ENCODE data around the gene SFT2D3.

The SFT2D3 gene

DNA sequence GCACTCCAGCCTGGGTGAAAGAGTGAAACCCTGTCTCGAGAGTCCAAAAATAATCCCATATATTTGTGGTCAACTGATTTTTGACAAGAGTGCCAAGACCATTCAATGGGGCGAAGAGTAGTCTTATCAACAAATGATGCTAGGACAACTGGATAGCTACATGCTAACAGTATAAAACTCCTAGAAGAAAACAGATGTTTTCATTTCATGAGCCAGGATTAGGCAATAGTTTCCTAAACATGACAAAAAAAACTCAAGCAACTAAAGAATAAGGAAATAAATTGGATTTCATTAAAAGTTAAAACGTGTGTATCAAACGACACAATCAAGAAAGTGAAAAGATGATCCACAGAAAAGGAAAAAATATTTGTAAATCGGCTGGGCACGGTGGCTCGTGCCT, 32.2 kb upstream of the SFT2D3 start:
- Histone ChIP-seq H3K27ac (ENCODE audit: low read depth, low read length) (no peak overlapping the region), H3K23ac (ENCODE audit: low read length) (no peak overlapping the region), H3K4ac (ENCODE audit: low read depth, low read length) (no peak overlapping the region), H4K5ac (ENCODE audit: low read length) (no peak overlapping the region), H3K79me1 (ENCODE audit: low read length) (no peaks in the 10 kb centered on the region), H3K56ac (ENCODE audit: low read length) (no peak overlapping the region), H3K4me2 (ENCODE audit: low read length) (no peak overlapping the region), H3K4me3 (ENCODE audit: low read length) (no peak overlapping the region), H3K18ac (ENCODE audit: low read length) (no peak overlapping the region), H2BK5ac (ENCODE audit: low read length) (no peak overlapping the region), H3K4me1 (ENCODE audit: control insufficient read depth, low read depth, low read length) (peaks cover 2% of the 10 kb centered on the region), H3K79me2 (ENCODE audit: control insufficient read depth, insufficient read depth, low read length) (no peaks in the 10 kb centered on the region), H3K9ac (ENCODE audit: low read length) (no peak overlapping the region), H2BK15ac (replicated peaks; ENCODE audit: low read depth) (no peak overlapping the region), H2AK5ac (ENCODE audit: low read length) (no peak overlapping the region), H3K36me3 (ENCODE audit: control insufficient read depth, insufficient read depth, low read length) (no peaks in the 10 kb centered on the region), H4K8ac (ENCODE audit: low read depth, low read length) (no peak overlapping the region), H3K27me3 (ENCODE audit: insufficient read depth, low read length, poor library complexity) (peaks cover 4% of the 10 kb centered on the region), H2BK120ac (ENCODE audit: low read depth, low read length) (no peak overlapping the region)
- no peak for DNase-seq
- no CpG with 5 or more reads among the region's 7 CpGs for WGBS (ENCODE audit: extremely low coverage, insufficient coverage, low lambda C conversion rate)

GRCh38 chr2:127670055-127670956, 31.0 kb upstream of the SFT2D3 start:
- no peak for DNase-seq
- H3K36me3 ChIP-seq (ENCODE audit: control insufficient read depth, insufficient read depth, low read length), result no peaks in the 10 kb centered on the region
- H3K56ac ChIP-seq (ENCODE audit: low read length), result no peak overlapping the region
- H3K79me2 ChIP-seq (ENCODE audit: control insufficient read depth, insufficient read depth, low read length), result no peaks in the 10 kb centered on the region
- no peak overlapping the region for H3K18ac ChIP-seq (ENCODE audit: low read length)
- no peak overlapping the region for H3K27ac ChIP-seq (ENCODE audit: low read depth, low read length)
- H4K5ac ChIP-seq (ENCODE audit: low read length), result no peak overlapping the region
- H3K4me2 ChIP-seq (ENCODE audit: low read length), result no peak overlapping the region
- H2AK5ac ChIP-seq (ENCODE audit: low read length), result no peak overlapping the region
- no peak overlapping the region for H3K4me3 ChIP-seq (ENCODE audit: low read length)
- H2BK5ac ChIP-seq (ENCODE audit: low read length), result no peak overlapping the region
- H2BK120ac ChIP-seq (ENCODE audit: low read depth, low read length), result no peak overlapping the region
- H3K79me1 ChIP-seq (ENCODE audit: low read length), result no peaks in the 10 kb centered on the region
- no peak overlapping the region for H2BK15ac ChIP-seq (replicated peaks; ENCODE audit: low read depth)
- H3K23ac ChIP-seq (ENCODE audit: low read length), result no peak overlapping the region
- H3K4ac ChIP-seq (ENCODE audit: low read depth, low read length), result no peak overlapping the region
- no CpG with 5 or more reads among the region's 10 CpGs for WGBS (ENCODE audit: extremely low coverage, insufficient coverage, low lambda C conversion rate)
- no peaks in the 10 kb centered on the region for H3K4me1 ChIP-seq (ENCODE audit: control insufficient read depth, low read depth, low read length)
- H3K27me3 ChIP-seq (ENCODE audit: insufficient read depth, low read length, poor library complexity), result no peaks in the 10 kb centered on the region
- H3K9ac ChIP-seq (ENCODE audit: low read length), result no peak overlapping the region
- no peak overlapping the region for H4K8ac ChIP-seq (ENCODE audit: low read depth, low read length)

DNA sequence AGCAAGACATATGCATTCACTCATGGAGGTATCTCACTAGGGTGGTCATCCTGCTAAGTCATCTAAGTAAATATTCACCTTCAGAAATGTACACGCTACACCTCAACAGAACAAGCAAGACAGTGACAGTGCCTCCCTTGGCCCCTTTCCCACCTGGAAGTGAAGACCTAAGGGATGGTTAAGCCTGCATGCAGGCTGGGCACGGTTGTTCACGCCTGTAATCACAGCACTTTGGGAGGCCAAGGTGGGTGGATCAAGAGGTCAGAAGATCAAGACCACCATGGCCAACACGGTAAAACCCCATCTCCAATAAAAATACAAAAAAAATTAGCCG, 30.4 kb upstream of the SFT2D3 start:
- Histone ChIP-seq H3K56ac (ENCODE audit: low read length) (no peak overlapping the region), H2BK15ac (replicated peaks; ENCODE audit: low read depth) (no peak overlapping the region), H2AK5ac (ENCODE audit: low read length) (no peak overlapping the region), H3K4me2 (ENCODE audit: low read length) (no peak overlapping the region), H3K4me1 (ENCODE audit: control insufficient read depth, low read depth, low read length) (no peaks in the 10 kb centered on the region), H4K8ac (ENCODE audit: low read depth, low read length) (no peak overlapping the region), H3K79me2 (ENCODE audit: control insufficient read depth, insufficient read depth, low read length) (no peaks in the 10 kb centered on the region), H3K9ac (ENCODE audit: low read length) (no peak overlapping the region), H3K18ac (ENCODE audit: low read length) (no peak overlapping the region), H2BK120ac (ENCODE audit: low read depth, low read length) (no peak overlapping the region), H3K4ac (ENCODE audit: low read depth, low read length) (no peak overlapping the region), H3K4me3 (ENCODE audit: low read length) (no peak overlapping the region), H3K27ac (ENCODE audit: low read depth, low read length) (no peak overlapping the region), H4K5ac (ENCODE audit: low read length) (no peak overlapping the region), H3K23ac (ENCODE audit: low read length) (no peak overlapping the region), H2BK5ac (ENCODE audit: low read length) (no peak overlapping the region), H3K27me3 (ENCODE audit: insufficient read depth, low read length, poor library complexity) (peaks cover 4% of the 10 kb centered on the region), H3K79me1 (ENCODE audit: low read length) (no peaks in the 10 kb centered on the region), H3K36me3 (ENCODE audit: control insufficient read depth, insufficient read depth, low read length) (no peaks in the 10 kb centered on the region)
- no CpG with 5 or more reads among the region's 5 CpGs for WGBS (ENCODE audit: extremely low coverage, insufficient coverage, low lambda C conversion rate)
- DNase-seq, result no peak

GRCh38 chr2:127671557-127672302, 29.6 kb upstream of the SFT2D3 start:
- no peak overlapping the region for H2AK5ac ChIP-seq (ENCODE audit: low read length)
- H4K5ac ChIP-seq (ENCODE audit: low read length), result no peak overlapping the region
- H3K4ac ChIP-seq (ENCODE audit: low read depth, low read length), result no peak overlapping the region
- H3K4me3 ChIP-seq (ENCODE audit: low read length), result no peak overlapping the region
- no peaks in the 10 kb centered on the region for H3K4me1 ChIP-seq (ENCODE audit: control insufficient read depth, low read depth, low read length)
- H3K23ac ChIP-seq (ENCODE audit: low read length), result peak overlapping the region; percentile 66
- H3K36me3 ChIP-seq (ENCODE audit: control insufficient read depth, insufficient read depth, low read length), result no peaks in the 10 kb centered on the region
- peaks cover 7% of the 10 kb centered on the region for H3K27me3 ChIP-seq (ENCODE audit: insufficient read depth, low read length, poor library complexity)
- no peaks in the 10 kb centered on the region for H3K79me2 ChIP-seq (ENCODE audit: control insufficient read depth, insufficient read depth, low read length)
- no peak for DNase-seq
- H2BK15ac ChIP-seq (replicated peaks; ENCODE audit: low read depth), result no peak overlapping the region
- no peaks in the 10 kb centered on the region for H3K79me1 ChIP-seq (ENCODE audit: low read length)
- WGBS (ENCODE audit: extremely low coverage, insufficient coverage, low lambda C conversion rate), result no CpG with 5 or more reads among the region's 14 CpGs
- no peak overlapping the region for H3K27ac ChIP-seq (ENCODE audit: low read depth, low read length)
- no peak overlapping the region for H2BK120ac ChIP-seq (ENCODE audit: low read depth, low read length)
- no peak overlapping the region for H3K18ac ChIP-seq (ENCODE audit: low read length)
- H2BK5ac ChIP-seq (ENCODE audit: low read length), result no peak overlapping the region
- H3K4me2 ChIP-seq (ENCODE audit: low read length), result no peak overlapping the region
- no peak overlapping the region for H4K8ac ChIP-seq (ENCODE audit: low read depth, low read length)
- no peak overlapping the region for H3K56ac ChIP-seq (ENCODE audit: low read length)
- H3K9ac ChIP-seq (ENCODE audit: low read length), result no peak overlapping the region

DNA sequence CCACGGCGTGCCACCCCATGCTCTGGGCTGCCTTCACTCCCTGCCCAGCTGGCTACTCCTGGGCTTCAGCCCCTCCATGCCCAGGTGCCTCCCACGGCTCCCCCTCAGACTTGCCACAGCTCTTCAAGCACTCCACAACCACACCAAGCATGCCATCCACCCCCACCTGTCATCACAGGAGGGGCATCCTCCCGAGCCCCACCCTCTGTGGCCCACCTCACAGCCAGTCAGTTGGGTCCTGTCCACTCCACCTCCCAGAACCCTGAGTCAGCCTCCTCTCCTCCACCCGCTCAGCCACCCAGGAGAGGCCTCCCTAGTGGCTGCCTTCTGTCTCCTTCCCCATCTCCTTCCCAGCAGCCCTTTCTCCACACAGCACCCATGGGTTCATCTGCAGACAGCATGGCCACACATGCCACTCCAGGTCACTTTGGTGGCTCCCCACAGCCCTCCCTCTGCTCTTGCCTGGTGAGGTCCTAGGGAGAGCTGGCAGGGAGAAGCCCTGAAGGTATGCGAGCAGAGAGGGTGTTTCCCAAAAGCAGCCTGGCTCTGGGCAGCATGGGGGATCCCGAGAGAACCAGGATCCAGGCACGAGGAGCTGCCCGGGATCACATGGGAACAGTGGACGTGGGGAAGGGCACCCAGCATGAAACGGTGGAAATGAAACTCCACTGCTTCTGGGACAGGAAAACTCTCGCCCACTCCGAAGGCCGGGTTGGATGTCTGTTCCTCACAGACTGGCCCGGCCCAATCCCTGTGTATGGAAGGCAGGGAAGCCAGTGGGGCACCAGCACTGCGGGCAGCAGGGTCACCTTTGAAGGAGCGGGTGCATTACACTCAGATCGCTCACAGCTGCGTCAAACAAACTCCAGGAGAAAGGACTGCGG, 28.7 kb upstream of the SFT2D3 start:
- Histone ChIP-seq H3K4me3 (ENCODE audit: low read length) (no peak overlapping the region), H3K4me1 (ENCODE audit: control insufficient read depth, low read depth, low read length) (no peaks in the 10 kb centered on the region), H2BK5ac (ENCODE audit: low read length) (no peak overlapping the region), H3K9ac (ENCODE audit: low read length) (no peak overlapping the region), H3K23ac (ENCODE audit: low read length) (no peak overlapping the region), H3K36me3 (ENCODE audit: control insufficient read depth, insufficient read depth, low read length) (no peaks in the 10 kb centered on the region), H4K8ac (ENCODE audit: low read depth, low read length) (no peak overlapping the region), H2BK120ac (ENCODE audit: low read depth, low read length) (no peak overlapping the region), H3K27ac (ENCODE audit: low read depth, low read length) (no peak overlapping the region), H3K79me1 (ENCODE audit: low read length) (no peaks in the 10 kb centered on the region), H3K4me2 (ENCODE audit: low read length) (no peak overlapping the region), H3K79me2 (ENCODE audit: control insufficient read depth, insufficient read depth, low read length) (no peaks in the 10 kb centered on the region), H3K4ac (ENCODE audit: low read depth, low read length) (no peak overlapping the region), H3K18ac (ENCODE audit: low read length) (no peak overlapping the region), H2AK5ac (ENCODE audit: low read length) (no peak overlapping the region), H3K56ac (ENCODE audit: low read length) (no peak overlapping the region), H3K27me3 (ENCODE audit: insufficient read depth, low read length, poor library complexity) (peaks cover 7% of the 10 kb centered on the region), H4K5ac (ENCODE audit: low read length) (no peak overlapping the region), H2BK15ac (replicated peaks; ENCODE audit: low read depth) (no peak overlapping the region)
- DNase-seq, result no peak
- WGBS (ENCODE audit: extremely low coverage, insufficient coverage, low lambda C conversion rate), result no CpG with 5 or more reads among the region's 20 CpGs

Data from mesendoderm (in vitro differentiated cells).